ENCODE results near the gene OR5D18.
"Not testable (repeated sequence)": the region's sequence is repeated elsewhere in the genome, so short reads cannot be mapped to it uniquely, and the experiment has no call there.

OR5D18 gene

DNA sequence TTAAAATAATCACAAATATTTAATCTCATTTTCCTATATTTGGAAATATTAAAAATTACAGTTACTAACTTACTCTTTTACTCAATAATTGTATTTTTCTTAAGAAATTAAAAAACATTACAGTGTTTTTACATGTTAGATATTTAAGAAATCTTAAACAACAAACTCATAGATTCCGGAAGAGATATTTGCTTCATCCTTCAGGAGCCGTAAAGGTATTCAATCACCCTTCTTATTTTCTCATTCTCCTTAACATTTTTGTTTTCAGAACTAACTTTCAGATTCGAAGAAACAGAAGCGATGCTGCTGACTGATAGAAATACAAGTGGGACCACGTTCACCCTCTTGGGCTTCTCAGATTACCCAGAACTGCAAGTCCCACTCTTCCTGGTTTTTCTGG is at the start of gene OR5D18:
OR5D18 (plus strand) TSS at position 301 of the 400 bp plus-strand sequence; CDS start at position 301, 0 bp downstream.
- no peak for DNase-seq (ENCODE audit: low read depth)

DNA sequence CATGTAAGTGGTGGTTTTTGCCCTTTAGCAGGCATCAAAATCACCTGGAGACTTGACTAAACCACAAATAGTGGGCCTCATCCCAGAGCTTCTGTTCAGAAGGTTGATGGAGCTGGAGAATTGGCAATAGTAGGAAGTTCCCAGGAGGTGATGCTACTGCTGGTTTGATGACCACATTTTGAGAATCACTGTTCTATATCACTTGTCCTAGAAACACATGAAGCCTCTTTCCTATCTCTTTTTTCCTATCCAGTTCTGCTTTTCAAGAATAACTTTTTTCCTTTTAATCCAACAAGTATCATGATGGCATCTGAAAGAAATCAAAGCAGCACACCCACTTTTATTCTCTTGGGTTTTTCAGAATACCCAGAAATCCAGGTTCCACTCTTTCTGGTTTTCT is 46.3 kb upstream of the OR5D18 start, which contains the start of gene OR5D13:
OR5D13 (plus strand) TSS at position 301 of the 400 bp plus-strand sequence; CDS start at position 301, 0 bp downstream.
- no peak for DNase-seq (ENCODE audit: low read depth)

DNA sequence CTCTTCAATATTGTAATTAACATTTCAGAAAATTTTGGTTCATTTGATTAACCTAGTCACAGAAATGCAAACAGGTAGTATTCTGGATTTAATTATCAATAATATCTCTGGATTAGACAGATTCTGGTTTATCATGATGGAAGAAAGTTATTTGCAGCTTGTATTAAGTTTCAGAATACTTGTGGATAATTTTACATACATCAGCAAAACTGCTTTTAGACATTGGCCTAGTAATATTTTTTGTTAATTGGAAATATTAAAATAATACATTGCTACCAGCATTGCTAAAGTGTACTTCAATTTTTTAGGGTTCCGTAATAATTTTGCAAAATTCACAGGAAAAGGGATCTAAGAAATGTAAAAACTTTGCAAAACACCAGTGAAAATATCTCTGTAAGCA is 27.8 kb upstream of the OR5D18 start:
- DNase-seq (ENCODE audit: low read depth): no peak

DNA sequence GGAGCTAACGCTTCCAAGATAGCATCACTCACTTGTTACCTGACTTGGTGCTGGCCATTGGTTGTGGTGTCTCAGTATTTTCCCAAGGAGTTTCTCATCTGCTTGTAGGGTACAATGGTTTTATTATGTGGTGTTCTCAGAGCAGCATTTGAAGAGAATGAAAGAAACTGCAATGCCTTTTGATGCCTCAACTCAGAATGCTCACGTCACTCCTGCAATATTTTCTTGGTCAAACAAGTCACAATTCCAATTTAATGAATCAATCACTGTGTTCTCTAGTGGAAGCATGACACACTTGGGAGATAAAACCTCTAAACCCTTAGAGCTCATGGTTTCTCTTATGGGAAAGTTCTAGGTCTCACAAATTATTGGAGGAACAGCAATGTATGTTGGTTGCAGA is 26.1 kb upstream of the OR5D18 start:
- DNase-seq (ENCODE audit: low read depth): no peak

DNA sequence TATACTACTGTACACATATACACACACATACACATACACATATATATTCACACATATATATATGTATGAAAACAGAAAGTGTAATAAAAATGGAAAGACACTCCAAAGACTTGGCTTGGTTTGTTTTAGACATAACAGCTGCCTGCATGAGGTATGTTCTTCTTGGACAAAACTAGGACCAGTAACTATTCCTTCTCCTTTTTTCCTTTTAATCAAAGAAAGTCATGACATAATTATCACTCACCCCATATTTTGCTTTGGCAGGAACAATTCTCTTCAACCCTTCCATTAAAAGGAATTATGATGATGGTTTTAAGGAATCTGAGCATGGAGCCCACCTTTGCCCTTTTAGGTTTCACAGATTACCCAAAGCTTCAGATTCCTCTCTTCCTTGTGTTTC is 24.2 kb upstream of the OR5D18 start, which contains the start of gene OR5D14:
OR5D14 (plus strand) TSS at position 301 of the 400 bp plus-strand sequence; CDS start at position 301, 0 bp downstream.
- DNase-seq (ENCODE audit: low read depth): no peak

DNA sequence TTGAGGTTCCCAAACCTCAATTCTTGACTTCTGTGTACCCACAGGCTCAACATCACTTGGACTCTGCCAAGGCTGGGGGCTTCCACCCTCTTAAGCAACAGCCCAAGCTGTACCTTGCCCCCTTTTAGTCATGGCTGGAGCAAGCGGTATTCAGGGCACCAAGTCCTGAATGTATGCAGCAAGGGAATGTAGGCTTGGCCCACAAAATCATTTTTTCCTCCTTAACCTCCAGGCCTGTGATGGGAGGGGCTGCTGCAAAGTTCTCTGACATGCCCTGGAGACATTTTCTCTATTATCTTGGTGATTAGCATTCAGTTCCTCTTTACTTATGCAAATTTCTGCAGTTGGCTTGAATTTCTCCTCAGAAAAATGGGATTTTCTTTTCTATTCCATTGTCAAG is 13.2 kb upstream of the OR5D18 start:
- DNase-seq (ENCODE audit: low read depth): no peak

DNA sequence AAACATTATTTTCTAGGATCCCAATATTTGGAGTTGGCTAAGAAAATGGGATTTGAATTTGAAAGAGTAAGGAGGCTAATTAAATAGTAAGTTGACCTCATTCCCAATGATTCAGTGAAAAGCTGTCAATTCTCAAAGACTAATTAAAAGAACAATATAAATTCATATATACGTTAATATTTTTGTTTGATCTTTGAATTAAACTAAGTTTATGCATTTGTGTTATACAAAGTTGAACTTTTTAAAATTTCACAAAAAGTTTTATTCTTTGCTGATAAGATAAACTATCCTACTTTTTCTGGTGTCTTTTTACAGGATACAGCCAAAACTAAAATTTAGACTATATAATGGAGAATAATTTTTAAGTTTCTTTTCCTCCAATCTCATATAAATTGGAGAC is 8.4 kb upstream of the OR5D18 start, which contains the start of gene OR5L1:
OR5L1 (plus strand) TSS at position 301 of the 400 bp plus-strand sequence. CDS start 100 bp downstream, outside the sequence.
- no peak for DNase-seq (ENCODE audit: low read depth)

DNA sequence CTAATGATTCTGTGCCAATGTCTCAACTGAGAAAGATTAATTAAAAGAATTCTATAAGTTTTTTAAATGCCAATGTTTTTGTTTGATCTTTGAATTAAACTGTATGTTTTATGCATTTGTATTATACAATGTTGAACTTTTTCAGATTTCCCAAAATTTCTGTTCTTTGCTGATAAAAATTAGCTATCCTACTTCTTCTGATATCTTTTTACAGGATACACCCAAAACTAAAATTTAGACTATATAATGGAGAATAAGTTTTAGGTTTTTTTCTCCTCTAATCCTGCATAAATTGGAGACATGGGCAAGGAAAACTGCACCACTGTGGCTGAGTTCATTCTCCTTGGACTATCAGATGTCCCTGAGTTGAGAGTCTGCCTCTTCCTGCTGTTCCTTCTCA is 7.5 kb downstream of the OR5D18 start, which contains the start of gene OR5L2:
OR5L2 (plus strand) TSS at position 301 of the 400 bp plus-strand sequence; CDS start at position 301, 0 bp downstream.
- no peak for DNase-seq (ENCODE audit: low read depth)

DNA sequence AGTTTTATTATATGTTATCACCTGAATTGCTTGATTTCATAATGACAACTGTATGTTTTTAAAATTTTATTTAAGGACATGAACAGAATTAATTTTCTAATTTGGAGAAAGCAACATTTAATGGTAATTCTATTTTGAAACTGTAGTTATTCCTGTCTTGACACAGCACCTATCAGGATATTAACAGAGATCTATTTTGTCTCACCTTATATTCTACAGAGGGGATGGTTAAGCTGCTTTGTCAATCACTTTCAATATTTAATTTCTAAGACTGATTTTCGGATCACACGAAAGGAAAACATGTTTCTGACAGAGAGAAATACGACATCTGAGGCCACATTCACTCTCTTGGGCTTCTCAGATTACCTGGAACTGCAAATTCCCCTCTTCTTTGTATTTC is 19.0 kb downstream of the OR5D18 start, which contains the start of gene OR5D16:
OR5D16 (plus strand) TSS at position 301 of the 400 bp plus-strand sequence; CDS start at position 301, 0 bp downstream.
- no peak for DNase-seq (ENCODE audit: low read depth)

DNA sequence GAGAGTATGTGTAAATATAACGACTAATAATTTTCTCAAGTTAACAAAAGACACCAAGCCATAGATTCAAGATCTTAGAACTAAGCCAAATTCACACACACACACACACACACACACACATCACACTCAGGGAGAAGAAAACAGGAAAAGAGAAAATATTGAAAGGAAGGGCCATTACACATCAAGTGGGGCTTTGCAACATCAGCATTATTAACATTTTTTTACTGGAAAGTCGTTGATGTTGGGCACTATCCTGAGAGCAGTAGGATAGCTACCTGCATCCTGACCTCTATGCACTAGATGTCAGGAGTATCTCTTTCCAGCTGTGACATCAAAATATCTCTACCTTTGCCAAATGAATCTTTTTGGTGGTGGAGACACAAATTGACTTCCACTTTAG is 28.0 kb downstream of the OR5D18 start:
- no peak for DNase-seq (ENCODE audit: low read depth)

DNA sequence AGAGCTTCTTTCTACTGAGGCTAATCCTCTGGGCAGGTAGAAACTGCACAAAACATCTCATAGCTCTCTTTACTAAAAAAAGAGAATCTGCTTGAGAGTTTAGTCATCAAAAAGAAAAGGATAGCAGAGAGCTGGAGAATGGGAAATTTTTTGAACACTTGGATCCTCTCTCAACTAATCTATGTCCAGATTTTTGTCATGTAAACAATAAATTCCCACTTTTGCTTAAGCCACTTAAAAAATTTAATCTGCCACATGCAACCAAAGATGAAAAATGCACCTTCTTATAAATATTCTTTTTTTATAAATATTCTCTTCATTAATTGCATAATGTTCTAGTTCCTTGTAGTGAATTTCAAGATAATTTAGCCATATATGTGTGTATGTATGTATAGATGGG is 29.6 kb downstream of the OR5D18 start:
- DNase-seq (ENCODE audit: low read depth): no peak

DNA sequence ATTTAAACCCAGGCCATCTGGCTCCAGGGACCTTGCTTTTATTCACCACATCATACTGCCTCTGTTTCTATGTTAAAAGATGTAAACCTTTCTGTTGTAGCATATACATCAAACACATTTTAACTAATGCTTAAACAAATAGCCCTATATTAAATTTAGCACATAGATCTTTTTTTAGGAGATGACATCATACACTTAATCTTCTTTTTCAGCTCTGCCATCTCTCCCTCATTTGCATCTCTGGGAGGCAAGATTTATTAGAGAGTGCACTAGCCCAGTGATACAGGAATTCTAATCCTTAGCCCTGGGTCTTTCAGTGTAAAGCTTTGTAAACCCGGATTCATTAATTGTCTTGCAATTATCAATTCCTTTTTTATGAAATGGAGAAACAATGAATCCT is 32.7 kb downstream of the OR5D18 start:
- no peak for DNase-seq (ENCODE audit: low read depth)

DNA sequence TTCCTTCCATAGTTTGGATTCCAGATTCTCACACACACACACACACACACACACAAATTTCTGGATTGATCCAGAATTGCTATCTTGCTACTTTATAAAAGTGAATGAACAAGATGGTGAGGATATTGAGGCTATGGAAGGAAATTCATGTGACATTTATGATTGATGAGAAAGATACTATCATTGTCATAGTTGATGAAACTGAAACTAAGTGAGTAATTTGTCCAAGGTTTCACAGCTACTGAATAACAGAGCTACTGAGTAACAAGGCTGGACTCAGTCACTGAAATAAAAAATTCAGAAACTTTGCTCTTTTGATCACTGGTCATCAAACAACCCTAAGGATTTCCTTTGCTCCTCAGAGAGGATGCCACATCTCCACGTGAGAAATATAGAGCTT is 35.3 kb downstream of the OR5D18 start:
- no peak for DNase-seq (ENCODE audit: low read depth)

DNA sequence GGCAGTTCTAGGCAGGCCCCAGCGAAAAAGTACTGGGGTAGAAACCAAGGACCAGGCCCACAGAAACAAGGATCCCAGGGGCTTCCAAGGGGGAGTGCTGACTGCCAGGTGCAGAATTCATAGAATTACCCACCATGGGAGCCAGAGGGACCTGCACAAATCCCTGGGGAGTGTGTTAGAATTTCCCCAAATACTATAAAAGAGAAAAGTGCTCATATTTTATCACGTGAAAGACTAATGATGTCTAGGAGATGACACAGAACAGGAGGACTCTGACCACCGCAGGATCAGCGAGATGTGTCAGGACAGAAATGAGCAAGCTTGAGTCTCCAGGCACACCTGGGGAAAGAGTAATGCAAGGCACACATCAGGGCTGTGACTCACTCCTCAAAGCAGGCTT is 47.9 kb downstream of the OR5D18 start:
- DNase-seq (ENCODE audit: low read depth): not testable (repeated sequence)

Measured in stimulated activated CD8-positive, alpha-beta memory T cell treated with anti-CD3 and anti-CD28 coated beads, Interleukin-12 subunit alpha, Interleukin-12 subunit beta, amount 100 ng/mL, for 1 hour (primary cell).